GM21381 (cell line): ENCODE results near the gene ALK.
"Not testable (repeated sequence)": the region's sequence is repeated elsewhere in the genome, so short reads cannot be mapped to it uniquely, and the experiment has no call there.

ENCODE experiments used
- ATAC-seq: cut with Tn5 transposase; IDR thresholded peaks from one replicate; pipeline ENCODE4 v1.9.1; 2021; ENCODE audit warnings: mild to moderate bottlenecking, moderate library complexity; ENCODE audit not compliant: unreplicated experiment

The ALK gene

DNA sequence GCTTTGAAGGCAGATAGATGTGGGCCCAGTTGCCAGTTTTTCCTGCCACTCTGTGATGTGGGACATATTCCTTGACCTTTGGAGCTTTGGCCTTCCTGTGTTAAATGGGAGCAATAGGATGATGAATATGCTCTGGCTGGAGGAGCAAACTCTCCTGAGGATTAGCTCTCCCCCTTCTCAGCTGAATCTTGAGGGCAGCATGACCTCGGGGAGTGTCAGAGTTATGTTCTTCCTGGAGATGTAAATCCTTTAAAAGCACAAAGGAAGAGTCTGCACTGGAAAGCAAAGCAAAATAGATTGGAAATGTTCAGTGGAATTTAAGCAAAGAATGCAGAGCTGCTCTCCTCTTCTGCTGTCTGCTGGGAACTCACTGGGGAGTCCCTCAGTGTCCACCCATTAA, 160.1 kb downstream of the ALK start:
- ATAC-seq: no peak

DNA sequence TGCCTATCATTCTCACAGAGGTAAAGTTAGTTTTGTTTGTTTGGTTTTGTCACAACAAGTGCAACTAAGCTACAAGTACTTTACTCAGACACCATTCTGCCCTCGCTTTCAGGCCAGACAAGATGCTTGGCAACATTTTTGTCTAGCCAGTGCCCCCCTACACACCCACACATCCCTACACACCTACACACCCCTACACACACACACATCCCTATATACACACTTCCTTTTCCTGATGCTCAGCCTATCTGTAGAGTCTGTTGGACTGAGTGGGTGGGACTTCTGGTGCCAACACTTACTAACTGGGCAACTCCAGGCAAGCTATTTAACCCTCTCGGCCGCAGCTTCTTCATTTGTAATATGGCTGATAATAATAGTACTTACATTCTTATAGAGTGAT, 161.4 kb downstream of the ALK start:
- no peak for ATAC-seq

DNA sequence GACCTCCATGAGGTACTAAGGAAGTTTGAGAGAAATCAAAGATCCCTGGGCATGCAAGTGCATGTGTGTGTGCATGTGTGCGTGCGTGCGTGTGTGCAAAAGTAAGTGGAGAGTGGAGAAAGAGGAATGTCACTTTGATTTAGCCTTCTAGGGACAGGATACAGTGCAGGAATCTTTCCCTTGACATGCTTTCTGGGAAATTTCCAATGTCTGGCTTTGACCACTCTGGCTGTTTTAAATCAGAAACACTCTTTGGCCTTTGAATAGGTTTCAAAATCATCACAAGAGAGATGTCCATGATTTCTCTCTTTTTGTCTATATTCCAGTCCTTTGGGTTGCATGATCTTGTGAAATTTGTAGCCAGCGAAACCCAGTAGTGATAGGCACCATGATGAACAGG, 162.0 kb downstream of the ALK start:
- ATAC-seq: no peak

DNA sequence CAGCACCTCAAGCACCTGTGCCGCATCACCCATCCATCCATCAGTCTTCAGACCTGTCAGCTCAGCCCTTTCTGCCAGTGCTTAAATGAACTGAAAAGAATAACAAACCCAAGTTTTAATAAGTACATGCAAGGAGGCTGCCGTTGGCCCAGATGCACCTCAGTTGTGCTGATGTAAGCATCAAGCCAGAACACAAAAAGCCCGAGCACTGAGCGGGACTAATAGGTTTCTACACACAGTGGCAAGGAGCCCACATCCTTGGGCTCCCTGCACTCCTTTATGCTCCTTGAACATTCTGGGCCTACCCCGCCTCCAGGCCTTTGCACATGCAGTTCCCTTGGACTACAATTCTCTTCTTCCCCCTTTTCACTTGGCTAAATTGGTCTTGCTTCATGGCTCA, 165.6 kb downstream of the ALK start:
- no peak for ATAC-seq

DNA sequence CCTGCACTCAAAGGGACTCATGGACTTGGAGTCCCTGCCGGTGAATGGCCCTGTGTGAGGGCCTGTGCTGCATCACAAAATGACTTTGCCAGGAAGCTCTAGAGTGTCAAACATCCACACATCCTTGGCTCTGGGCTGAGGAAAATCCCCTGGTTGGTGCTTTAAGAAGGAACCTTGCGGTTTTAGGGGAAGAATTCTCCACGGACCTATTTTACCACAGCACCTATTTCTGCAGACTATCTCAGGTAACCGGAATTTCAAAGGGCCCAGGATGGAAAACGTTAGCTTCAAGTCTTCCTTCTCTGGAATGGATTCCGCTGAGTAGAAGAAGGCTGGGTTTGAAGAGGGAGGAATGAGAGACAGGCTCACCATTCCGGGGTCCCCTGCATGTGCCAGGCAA, 166.2 kb downstream of the ALK start:
- ATAC-seq: no peak

DNA sequence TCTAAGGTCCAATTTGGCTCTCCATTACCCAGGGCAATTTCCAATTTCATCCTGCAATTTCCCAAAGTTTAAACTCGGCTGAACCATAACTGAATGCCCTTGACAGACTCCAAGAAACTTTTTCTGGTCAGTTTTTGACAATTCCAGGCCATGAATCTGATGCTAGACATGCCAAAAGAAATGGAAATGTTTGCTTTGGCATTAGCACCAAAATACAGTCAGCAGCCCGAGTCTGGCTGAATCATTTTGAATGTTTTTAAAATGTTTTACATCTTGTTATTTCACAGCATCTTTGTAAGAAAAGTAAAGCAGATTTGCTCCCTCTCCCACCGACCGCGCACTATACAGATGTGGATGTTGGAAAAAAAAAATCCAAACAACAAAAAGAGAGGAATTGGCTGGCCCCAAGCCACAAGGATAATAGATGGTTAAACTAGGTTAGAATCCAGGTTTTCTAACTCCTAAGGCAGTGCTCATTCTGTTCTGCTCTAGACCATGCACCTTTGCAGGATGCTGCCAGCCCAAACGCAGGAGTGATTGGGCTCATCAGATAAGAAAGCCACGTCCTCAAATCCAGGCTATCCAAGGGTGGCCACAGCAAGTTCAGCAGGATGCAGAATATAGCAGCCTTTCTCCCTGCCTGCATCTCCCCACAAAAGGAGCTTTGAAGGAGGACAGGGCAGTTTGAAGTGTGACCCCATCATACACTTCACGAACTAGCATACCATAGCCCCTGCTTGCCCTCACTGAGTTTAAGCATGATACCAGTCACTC, 167.5 kb downstream of the ALK start:
- no peak for ATAC-seq

DNA sequence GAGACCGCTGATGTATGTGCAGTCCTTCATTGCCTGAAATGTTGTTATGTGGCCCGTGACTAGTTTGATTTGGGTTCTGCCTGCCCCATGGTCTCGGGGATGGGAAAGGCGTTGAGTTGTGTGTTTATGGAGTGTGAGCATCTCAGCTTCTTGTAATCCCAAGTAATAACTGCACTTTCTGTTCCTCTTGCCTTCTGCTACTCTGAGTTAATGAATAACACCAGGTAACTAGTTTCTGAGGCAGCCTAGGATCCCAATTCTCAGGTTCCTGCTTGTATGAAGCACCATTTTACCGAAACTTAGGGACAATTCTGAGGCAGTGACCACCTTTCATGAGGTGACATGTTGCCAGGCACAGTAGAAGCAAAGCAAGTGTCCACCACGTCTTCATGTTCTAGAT, 170.0 kb downstream of the ALK start:
- peak; percentile 51 for ATAC-seq

DNA sequence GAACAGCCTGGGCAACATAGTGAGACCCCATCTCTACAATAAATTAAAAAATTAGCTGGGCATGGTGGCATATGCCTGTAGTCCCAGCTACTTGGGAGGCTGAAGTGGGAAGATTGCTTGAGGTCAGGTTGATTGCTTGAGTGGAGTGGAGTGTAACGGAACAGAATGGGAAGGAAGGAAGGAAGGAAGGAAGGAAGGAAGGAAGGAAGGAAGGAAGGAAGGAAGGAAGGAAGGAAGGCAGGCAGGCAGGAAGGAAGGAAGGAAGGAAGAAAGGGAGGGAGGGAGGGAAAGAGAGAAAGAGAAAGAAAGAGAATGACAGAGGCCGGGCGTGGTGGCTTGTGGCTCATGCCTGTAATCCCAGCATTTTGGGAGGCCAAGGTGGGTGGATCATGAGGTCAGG, 170.9 kb downstream of the ALK start:
- ATAC-seq: not testable (repeated sequence)

DNA sequence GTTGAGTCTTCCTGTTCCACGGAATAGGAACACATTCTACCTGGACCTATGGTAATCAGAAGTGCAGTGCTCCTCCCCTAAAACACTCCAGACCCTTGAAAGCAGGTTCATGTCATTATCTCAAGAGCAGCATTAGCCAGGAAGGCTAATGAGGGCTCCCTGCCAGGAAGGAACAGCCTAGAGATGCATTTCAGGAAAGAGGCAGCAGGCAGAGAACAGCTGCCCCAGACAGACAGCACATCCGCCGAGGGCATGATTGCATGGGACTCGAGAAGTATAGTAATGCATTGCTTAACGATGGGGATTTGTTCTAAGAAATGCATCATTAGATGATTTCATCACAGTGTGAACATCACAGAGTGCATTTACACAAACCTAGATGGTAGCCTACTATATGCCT, 171.5 kb downstream of the ALK start:
- ATAC-seq: no peak

DNA sequence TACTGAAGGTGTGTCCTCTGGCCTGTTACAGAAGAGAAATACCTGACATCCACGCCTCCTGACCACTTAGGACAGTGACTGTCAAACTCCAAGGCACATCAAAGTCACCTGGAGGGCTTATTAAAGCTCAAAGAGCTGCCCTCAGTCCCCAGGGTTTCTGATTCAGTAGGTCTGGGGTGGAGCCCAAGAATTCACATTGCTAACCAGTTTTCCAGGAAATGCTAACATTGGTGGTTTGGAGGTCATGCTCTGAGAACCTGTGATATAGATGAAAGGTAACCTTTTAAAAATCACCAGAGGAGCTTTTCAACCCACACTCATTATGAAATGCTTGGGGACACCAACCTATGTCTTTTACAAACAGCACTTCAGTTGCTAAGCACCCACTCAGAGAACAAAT, 172.3 kb downstream of the ALK start:
- ATAC-seq: no peak

DNA sequence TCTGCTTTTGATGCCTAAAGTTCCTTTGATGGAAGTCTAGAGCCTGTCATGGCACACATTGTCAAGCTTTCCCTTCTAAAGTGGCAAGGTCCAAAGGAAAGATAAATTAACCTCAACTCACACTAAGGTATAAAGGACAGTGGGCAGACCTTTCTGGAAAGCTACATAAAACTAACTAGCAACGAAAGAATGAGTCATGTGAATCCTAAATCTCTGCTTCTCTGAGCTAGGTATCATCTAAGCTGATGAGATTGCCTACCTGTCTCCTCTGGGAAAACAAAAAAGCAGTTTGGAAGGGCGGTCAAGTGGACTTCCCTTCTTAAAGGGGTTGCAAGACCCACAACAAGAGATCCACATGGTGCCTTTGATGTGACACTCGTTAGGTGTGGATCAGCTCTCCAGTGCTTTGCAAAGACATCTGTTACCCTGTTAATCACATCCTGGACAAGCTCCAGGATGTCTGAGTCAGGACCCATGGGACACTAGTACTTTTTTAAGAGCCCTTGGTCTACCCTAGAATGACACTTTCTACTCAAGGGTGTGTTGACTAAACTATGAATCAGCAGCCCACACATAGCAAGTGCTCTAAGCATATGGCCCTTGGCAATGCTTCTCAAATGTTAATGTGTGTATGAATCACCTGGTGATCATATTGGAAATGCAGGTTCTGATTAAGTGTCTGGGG, 173.5 kb downstream of the ALK start:
- no peak for ATAC-seq

DNA sequence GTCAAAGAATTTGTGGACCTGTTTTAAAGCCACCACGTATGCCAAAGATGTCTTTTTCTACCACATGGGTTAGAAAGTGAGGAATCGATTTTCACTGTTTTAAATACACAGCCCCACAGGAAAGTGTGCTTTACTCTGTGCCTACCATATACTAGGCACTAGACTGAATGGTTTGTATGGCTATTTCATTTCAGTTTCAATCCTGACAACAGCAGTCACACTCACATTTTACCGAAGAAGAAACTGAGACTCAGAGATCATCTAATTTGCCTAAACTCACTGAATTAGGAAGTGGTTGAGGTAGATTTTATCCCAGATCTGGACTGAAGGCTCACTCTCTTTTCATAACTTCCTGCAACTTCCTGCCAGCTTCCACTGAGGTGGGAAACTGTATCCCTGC, 176.4 kb downstream of the ALK start:
- peak; percentile 70 for ATAC-seq

DNA sequence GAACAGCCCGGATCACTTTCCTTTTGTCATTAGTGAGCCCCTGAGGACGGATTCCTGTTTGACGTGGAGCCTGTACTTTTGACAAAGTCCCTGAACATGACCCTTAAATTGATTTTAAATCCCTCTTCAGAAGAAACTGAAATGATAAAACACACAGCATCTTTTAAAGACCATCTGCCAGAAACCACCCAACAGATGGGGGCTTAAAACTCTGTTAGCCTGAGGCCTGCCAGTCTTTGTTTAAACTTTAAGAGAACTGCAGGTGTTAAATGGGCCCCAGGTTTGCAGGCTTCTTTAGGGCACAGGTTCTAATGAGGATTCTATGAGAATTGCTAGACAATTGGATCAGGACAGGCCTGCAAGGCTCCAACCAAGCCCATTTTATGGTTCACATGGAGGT, 177.9 kb downstream of the ALK start:
- ATAC-seq: no peak

DNA sequence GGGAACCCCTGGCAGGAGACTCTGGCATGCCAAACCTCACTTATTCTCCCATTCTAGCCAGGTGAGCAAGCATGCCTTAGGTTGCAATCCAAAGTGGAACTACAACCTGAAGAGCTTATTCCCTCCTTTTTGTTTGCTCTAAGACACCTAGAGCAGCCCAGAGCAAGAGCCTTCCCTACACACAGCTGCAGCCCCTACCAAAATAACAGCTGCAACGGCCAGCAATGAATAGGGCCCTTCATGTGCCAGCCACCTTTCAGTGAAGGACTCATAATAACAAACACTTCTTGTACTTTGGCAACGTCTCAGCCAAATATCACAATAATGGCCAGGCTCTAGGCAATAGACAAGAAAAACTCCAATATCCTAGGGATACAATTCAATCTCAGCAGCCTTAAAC, 178.7 kb downstream of the ALK start:
- no peak for ATAC-seq

DNA sequence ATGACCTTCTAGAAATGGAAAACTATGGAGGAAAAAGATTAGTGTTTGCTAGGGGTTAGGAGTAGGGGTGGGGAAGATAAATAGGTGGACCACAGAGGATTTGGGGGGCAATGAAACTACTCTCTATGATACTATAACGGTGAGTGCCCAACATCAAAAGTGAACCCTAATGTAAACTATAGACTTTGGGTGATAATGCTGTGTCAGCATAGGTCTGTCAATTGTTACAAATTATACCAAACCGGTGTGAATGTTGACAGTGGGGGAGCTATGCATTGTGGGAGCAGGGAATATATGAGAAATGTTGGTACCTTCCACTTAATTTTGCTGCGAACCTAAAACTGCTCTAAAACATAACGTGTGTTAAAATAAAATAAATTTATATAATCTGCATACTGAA, 180.3 kb downstream of the ALK start:
- no peak for ATAC-seq

DNA sequence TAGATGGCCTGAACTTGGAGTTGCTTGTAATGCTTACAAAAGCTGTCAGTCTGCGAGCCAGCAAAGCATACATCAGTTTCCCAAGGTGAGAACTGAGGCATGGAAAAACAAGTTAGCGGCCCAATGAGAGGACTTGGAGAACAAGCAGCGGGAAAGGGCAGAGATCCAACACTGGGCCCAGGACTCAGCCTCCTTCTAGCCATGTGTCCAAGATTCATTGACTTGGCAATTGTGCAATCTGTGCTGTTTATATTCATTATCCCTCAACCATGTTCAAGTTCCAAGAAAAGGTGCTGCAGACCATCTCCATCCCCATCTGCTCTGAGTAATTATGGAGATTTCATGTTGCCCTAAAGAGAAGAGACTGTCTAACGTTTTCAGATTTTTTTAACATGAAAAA, 187.4 kb downstream of the ALK start:
- no peak for ATAC-seq

DNA sequence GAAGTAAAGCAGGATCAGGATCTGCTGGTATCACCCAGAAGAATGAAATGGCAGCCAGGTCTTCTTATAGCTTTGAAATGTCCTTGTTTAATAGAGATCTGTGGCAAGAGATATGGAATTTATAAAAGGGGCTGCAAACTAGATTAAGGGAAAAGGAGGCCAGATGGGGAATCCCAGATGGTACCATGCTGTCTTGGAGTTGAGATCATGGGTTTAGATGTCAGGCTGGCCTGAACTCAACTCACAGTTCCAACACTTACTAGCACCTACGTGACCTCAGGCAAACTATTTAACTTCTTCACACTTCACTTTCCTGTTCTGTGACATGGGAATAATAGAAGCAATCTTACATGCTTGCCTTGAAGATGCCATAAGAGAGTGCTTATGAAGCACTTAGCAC, 188.2 kb downstream of the ALK start:
- ATAC-seq: no peak

DNA sequence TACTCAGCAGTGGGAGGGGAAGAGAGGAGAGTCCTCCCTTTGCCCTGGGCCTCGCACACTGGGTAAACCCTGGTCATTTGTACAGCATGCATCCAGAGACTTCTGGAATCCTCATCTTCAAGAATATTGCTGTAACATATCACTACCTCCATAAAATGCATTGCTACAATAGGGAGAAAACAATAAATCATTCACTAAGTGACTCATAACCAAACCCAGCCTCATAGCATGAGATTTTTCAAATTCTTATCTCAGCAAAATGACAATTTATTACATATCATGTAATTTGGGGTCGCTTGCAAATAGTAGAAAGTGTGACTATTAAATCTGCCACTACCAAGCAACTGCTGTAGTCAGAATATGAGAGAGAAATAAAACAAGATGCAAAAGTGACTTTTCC, 189.4 kb downstream of the ALK start:
- no peak for ATAC-seq

DNA sequence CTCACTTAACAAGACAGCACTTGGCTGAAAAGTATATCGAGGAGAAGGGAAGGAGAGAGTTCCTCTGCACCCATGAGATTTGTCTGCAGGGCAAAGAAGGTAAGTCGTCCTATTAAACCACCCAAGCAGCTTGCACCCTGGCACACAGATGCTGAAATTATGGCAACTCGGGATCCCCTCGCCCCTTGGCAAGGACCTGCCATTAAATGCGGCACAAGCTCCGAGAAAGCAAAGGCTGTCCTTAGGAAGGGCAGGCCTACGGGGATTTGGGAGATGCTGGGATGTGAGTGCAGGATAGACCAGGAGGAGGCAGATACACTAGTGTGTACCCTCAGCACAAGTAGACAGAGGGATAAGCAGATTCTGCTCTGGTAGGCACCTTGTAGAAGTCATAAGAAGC, 191.5 kb downstream of the ALK start:
- ATAC-seq: no peak

DNA sequence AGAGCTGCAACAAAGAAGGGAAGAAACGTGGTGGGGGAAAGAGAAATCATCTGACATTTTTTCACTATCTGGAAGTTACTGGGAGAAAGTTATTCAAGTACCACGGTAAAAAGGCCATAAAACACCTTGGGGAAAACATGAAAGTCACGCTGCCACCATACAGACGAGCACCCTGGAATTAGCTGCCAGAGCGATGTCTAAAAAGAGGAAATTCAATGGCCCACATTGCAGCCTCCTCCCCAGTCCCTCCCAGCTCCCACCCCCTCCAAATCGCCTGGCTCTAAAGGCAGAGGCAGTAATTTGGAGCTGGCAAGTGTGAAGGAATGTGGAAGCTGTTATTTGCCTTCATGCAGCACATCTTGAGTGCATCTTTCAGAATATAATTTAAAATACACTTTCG, 192.0 kb downstream of the ALK start:
- no peak for ATAC-seq

DNA sequence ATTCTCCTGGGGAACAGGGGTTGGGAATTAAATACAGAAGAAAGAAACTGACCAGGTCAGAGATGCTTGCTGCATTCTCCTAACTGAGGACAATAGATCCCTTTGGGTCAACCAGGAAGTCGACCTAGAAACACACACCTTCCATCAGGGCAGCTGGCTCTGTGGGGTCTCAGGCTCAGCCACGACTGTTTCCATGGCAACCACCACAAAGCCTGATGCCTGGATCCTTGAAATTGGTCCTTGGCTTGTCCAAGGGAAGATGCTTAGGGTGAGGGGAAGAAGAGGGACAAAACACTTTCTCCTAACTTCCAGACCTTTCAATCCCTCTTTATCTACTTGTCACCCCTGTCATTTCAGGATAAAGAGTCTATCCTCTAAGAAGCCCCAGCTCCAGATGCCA, 194.4 kb downstream of the ALK start:
- no peak for ATAC-seq

DNA sequence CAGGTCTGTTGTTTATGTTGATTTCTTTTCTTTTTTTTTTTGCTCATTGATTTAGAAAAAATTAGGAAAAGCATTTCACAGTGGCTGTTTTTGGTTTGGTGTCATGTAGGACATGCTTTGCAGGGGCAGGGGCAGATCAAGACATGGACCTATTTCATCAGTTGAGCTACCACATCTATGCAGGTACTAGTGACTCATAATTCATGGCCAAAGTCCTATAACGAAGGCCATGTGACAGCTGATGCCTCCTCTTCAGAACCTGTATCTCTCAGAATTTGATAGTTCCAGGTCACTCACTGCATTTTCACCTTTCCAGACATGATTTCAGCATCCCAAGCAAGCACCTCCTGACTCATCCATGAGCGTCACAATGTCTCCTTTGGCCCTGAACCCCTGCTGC, 195.8 kb downstream of the ALK start:
- ATAC-seq: no peak

DNA sequence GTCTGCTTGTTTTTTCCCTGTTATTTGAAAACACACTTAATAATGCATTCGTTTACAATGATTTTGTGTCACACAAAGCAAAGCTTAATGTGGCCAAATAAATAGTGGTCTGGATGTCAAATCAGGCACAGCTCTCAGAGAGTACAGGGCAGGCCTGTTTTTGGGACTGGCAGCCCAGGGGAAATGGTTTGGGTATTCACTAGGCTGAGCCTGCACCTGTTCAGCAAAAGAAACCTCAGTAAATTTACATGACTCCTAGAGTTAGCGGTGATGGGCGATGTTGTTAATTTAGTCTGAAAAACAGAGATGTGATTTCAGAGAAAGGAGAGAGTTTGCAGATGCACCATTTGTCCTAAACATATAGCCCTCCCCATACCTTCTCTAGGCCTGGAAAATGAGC, 197.1 kb downstream of the ALK start:
- ATAC-seq: no peak
